ENCODE measurements around the gene LMF1. TPM values are rescaled to one million over a fixed set of nuclear protein-coding genes. Genes with fewer than 3 reads are reported as not detected.

The LMF1 gene
- polyA plus RNA-seq, 3 donors, result 5.9 to 14.7 (median 10.6) TPM

DNA sequence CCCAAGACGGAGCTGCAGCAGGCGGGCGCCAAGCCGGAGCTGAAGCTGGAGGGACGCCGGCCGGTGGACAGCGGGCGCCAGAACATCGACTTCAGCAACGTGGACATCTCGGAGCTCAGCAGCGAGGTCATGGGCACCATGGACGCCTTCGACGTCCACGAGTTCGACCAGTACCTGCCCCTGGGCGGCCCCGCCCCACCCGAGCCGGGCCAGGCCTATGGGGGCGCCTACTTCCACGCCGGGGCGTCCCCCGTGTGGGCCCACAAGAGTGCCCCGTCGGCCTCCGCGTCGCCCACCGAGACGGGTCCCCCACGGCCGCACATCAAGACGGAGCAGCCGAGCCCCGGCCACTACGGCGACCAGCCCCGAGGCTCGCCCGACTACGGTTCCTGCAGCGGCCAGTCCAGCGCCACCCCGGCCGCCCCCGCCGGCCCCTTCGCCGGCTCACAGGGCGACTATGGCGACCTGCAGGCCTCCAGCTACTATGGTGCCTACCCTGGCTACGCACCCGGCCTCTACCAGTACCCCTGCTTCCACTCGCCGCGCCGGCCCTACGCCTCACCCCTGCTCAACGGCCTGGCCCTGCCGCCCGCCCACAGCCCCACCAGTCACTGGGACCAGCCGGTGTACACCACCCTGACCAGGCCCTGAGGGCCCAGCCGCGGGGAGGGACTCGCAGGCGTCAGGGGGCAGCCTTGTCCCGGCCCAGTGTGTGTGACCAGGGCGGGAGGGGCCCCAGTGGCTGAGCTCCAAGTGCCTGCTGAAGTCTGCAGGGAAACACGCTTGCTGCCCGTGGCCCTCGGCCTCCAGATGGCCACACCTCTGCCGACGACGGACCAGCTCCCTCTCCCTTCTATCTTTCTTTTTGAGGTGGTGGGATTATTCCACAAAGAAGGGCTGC, 14.2 kb upstream of the LMF1 start:
- Mint-ChIP-seq H3K9me3 (peaks cover 0 to 9% (median 0%) of the 10 kb centered on the region in 7 donors), H3K4me3 (no peak overlapping the region)
- WGBS (ENCODE audit: insufficient coverage), result 97% methylated on average over 74 of the region's 78 CpGs

More for the DNA sequence above, 14.2 kb upstream of the LMF1 start:
- H3K4me1 Mint-ChIP-seq, result peaks cover 2% of the 10 kb centered on the region
- H2AFZ ChIP-seq (ENCODE audit: insufficient read depth, low read depth, low read length, poor library complexity, severe bottlenecking), result no peak overlapping the region
- TF ChIP-seq CTCF (IDR thresholded peaks at IDR 0.05), result no peak
- no peaks in the 10 kb centered on the region for H3K9me3 ChIP-seq (replicated peaks in 1 of 2; ENCODE audit: control insufficient read depth in 1 of 2, insufficient read depth in 1 of 2, low read length in 2 of 2)
- no peaks in the 10 kb centered on the region for H3K4me1 ChIP-seq (ENCODE audit: control insufficient read depth in 1 of 2, insufficient read depth in 2 of 2, low read length in 2 of 2)
- H3K36me3 ChIP-seq (replicated peaks in 1 of 2; ENCODE audit: control insufficient read depth in 1 of 2, insufficient read depth in 2 of 2, low read length in 2 of 2), result no peaks in the 10 kb centered on the region
- H4K20me1 ChIP-seq (ENCODE audit: insufficient read depth, low read length), result no peaks in the 10 kb centered on the region
- H3K27ac Mint-ChIP-seq, result no peak overlapping the region
- H3K27me3 Mint-ChIP-seq (ENCODE audit: low read depth in 3 of 3), result peaks cover 17 to 48% (median 29%) of the 10 kb centered on the region in 3 donors
- H3K79me2 ChIP-seq (ENCODE audit: insufficient read depth, low read length), result no peaks in the 10 kb centered on the region
- H3K36me3 Mint-ChIP-seq, result no peaks in the 10 kb centered on the region
- H3K27me3 ChIP-seq (ENCODE audit: control insufficient read depth in 2 of 2, insufficient read depth in 2 of 2, low read length in 2 of 2), result peaks cover 11 to 28% of the 10 kb centered on the region in 2 donors
- intact Hi-C loops (cut with micrococcal nuclease), result no loop called here
- DNase-seq, result no peak
- no peak overlapping the region for H3K4me2 ChIP-seq (replicated peaks; ENCODE audit: extremely low read depth, low read length, poor library complexity, severe bottlenecking)
- no peak overlapping the region for H3K9ac ChIP-seq (ENCODE audit: insufficient read depth, low read length, poor library complexity, severe bottlenecking)
- H3K27ac ChIP-seq (ENCODE audit: low read depth in 1 of 2, low read length in 2 of 2), result no peak overlapping the region
- no peak overlapping the region for H3K4me3 ChIP-seq (replicated peaks in 1 of 3; ENCODE audit: low read depth in 2 of 3, low read length in 3 of 3)

Data from CD14-positive monocyte (primary cell).